ENCODE data around the gene EFNA2.
A peak's percentile ranks its signal among the peaks of the same experiment; 100 is the strongest.

EFNA2 gene

DNA sequence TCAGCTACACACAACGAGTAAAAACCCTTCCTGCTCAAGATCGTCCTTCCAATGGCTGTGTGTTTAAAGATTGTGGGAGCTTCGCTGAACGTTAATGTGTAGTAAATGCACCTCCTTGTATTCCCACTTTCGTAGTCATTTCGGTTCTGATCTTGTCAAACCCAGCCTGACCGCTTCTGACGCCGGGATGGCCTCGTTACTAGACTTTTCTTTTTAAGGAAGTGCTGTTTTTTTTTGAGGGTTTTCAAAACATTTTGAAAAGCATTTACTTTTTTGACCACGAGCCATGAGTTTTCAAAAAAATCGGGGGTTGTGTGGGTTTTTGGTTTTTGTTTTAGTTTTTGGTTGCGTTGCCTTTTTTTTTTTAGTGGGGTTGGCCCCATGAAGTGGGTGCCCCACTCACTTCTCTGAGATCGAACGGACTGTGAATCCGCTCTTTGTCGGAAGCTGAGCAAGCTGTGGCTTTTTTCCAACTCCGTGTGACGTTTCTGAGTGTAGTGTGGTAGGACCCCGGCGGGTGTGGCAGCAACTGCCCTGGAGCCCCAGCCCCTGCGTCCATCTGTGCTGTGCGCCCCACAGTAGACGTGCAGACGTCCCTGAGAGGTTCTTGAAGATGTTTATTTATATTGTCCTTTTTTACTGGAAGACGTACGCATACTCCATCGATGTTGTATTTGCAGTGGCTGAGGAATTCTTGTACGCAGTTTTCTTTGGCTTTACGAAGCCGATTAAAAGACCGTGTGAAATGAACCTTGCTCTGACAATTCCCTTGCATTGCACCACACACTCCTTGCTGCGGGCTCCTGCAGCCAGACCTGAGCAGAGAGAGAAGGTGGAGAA is 13.0 kb upstream of the EFNA2 start:
- Histone ChIP-seq H3K9ac (ENCODE audit: low read length) (peak overlapping the region; percentile 47), H3K4me3 (ENCODE audit: low read length) (no peak overlapping the region), H3K9me3 (ENCODE audit: control insufficient read depth, low read length) (no peaks in the 10 kb centered on the region), H3K27me3 (ENCODE audit: control insufficient read depth, insufficient read depth, low read length) (no peaks in the 10 kb centered on the region), H3K4me1 (ENCODE audit: control insufficient read depth, insufficient read depth, low read length) (peaks cover 79% of the 10 kb centered on the region), H3K36me3 (ENCODE audit: control insufficient read depth, insufficient read depth, low read length) (peaks cover 40% of the 10 kb centered on the region)

DNA sequence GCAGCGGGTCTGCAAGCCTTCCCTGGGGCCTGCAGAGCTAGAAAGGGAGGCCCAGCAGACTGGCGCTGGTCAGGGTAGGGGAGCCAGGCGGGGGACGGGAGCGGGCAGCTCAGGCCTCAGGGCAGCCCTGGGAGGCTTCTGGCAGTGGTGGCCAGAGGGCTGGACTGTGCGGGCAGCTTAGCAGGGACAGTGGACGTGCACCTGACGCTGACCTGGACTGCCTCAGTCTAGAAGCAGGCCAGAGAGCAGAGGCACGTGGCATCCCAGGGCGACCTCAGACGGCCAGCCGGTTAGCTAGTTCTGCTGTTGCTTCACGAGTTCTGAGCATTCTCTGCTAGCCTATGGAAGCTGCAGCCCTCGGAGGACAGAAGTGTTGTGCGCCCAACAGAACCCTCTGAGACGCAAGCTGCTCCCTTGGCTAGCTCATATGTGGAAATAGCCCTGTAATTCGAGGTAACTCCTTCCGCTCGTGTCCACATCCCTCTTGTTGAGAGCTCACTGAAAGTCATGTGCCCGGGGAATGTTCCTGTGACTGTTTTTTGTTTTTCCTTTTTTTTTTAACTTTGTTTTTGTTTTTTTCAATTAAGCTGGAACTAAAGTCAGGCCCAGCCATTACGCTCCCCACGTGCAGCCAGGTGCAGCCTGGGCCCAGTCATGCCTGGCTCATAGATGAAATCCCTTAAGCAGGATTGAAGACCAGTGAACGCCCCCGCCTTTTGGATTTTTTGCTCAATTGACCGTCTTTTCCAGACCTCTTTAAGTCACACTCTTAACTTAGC is 12.2 kb upstream of the EFNA2 start:
- Histone ChIP-seq H3K9ac (ENCODE audit: low read length) (no peak overlapping the region), H3K9me3 (ENCODE audit: control insufficient read depth, low read length) (no peaks in the 10 kb centered on the region), H3K27me3 (ENCODE audit: control insufficient read depth, insufficient read depth, low read length) (no peaks in the 10 kb centered on the region), H3K4me1 (ENCODE audit: control insufficient read depth, insufficient read depth, low read length) (peaks cover 71% of the 10 kb centered on the region), H3K4me3 (ENCODE audit: low read length) (no peak overlapping the region), H3K36me3 (ENCODE audit: control insufficient read depth, insufficient read depth, low read length) (peaks cover 40% of the 10 kb centered on the region)

DNA sequence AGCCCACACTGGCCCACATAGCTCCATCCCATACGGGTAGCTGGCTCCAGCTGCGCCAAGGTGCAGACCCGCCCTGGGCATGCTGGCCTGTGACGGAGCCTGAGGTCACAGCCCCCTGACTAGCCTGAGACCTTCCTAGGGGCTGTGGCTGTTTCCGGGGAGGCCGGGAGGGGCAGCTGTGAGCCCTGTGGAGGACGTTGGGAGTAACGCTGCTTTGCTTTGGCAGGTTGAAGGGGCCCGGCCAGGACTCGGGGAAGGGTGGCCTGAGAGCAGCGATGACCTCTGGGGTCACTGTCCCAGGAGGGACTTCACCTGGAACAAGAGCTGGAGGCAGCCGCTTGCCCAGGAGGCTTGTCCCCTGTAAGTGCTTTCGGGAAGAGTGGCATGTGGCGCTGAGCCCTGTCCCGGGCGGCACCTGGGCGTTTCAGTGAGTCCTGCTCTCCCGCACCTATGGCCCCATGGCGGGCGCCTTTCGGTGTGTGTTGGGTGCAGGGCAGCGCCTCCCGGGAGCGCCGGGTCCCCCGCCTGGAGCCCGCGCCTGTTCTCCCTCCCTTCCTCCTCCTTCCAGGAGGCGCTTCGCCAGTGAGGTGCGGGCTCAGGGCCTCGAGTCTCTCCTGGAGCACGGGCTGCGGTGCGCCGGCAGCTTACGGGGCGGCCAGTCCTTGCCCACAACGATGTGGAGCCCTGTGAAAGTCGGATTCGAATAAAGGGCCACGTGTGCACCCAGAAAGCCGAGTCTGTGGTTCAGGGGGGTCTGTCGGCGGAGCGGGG is 11.4 kb upstream of the EFNA2 start:
- H3K27me3 ChIP-seq (ENCODE audit: control insufficient read depth, insufficient read depth, low read length) = no peaks in the 10 kb centered on the region
- no peaks in the 10 kb centered on the region for H3K9me3 ChIP-seq (ENCODE audit: control insufficient read depth, low read length)
- H3K4me1 ChIP-seq (ENCODE audit: control insufficient read depth, insufficient read depth, low read length) = peaks cover 67% of the 10 kb centered on the region
- no peak overlapping the region for H3K4me3 ChIP-seq (ENCODE audit: low read length)
- peak overlapping the region; percentile 78 for H3K9ac ChIP-seq (ENCODE audit: low read length)
- H3K36me3 ChIP-seq (ENCODE audit: control insufficient read depth, insufficient read depth, low read length) = peaks cover 44% of the 10 kb centered on the region

- H3K4me3 ChIP-seq (ENCODE audit: low read length) = peak overlapping the region; percentile 14
- no peaks in the 10 kb centered on the region for H3K9me3 ChIP-seq (ENCODE audit: control insufficient read depth, low read length)
- peaks cover 44% of the 10 kb centered on the region for H3K36me3 ChIP-seq (ENCODE audit: control insufficient read depth, insufficient read depth, low read length)
- H3K9ac ChIP-seq (ENCODE audit: low read length) = peak overlapping the region; percentile 78
- H3K4me1 ChIP-seq (ENCODE audit: control insufficient read depth, insufficient read depth, low read length) = peaks cover 71% of the 10 kb centered on the region
- no peaks in the 10 kb centered on the region for H3K27me3 ChIP-seq (ENCODE audit: control insufficient read depth, insufficient read depth, low read length)
Observed at GRCh38 chr19:1274852-1275259, 10.8 kb upstream of the EFNA2 start.

GRCh38 chr19:1275260-1275975 is 10.3 kb upstream of the EFNA2 start, which contains the start of gene FAM174C:
Gene FAM174C (plus strand): TSS chr19:1275530. CDS start chr19:1275550, 20 bp downstream.
- H3K4me3 ChIP-seq (ENCODE audit: low read length) = peak within 1 kb of the TSS; percentile 36
- H3K9me3 ChIP-seq (ENCODE audit: control insufficient read depth, low read length) = no peaks in the 10 kb centered on the region
- H3K27me3 ChIP-seq (ENCODE audit: control insufficient read depth, insufficient read depth, low read length) = no peaks in the 10 kb centered on the region
- peak within 1 kb of the TSS; percentile 78 for H3K9ac ChIP-seq (ENCODE audit: low read length)
- peaks cover 44% of the 10 kb centered on the region for H3K36me3 ChIP-seq (ENCODE audit: control insufficient read depth, insufficient read depth, low read length)
- H3K4me1 ChIP-seq (ENCODE audit: control insufficient read depth, insufficient read depth, low read length) = peaks cover 70% of the 10 kb centered on the region

- Histone ChIP-seq H3K27me3 (ENCODE audit: control insufficient read depth, insufficient read depth, low read length) (no peaks in the 10 kb centered on the region), H3K9ac (ENCODE audit: low read length) (peak overlapping the region; percentile 78), H3K4me3 (ENCODE audit: low read length) (peak overlapping the region; percentile 36), H3K4me1 (ENCODE audit: control insufficient read depth, insufficient read depth, low read length) (peaks cover 63% of the 10 kb centered on the region), H3K36me3 (ENCODE audit: control insufficient read depth, insufficient read depth, low read length) (peaks cover 41% of the 10 kb centered on the region), H3K9me3 (ENCODE audit: control insufficient read depth, low read length) (no peaks in the 10 kb centered on the region)
Observed at GRCh38 chr19:1275976-1276627, 9.6 kb upstream of the EFNA2 start.

GRCh38 chr19:1276628-1277022 is 9.0 kb upstream of the EFNA2 start:
- no peak overlapping the region for H3K4me3 ChIP-seq (ENCODE audit: low read length)
- peak overlapping the region; percentile 78 for H3K9ac ChIP-seq (ENCODE audit: low read length)
- peaks cover 36% of the 10 kb centered on the region for H3K36me3 ChIP-seq (ENCODE audit: control insufficient read depth, insufficient read depth, low read length)
- H3K4me1 ChIP-seq (ENCODE audit: control insufficient read depth, insufficient read depth, low read length) = peaks cover 58% of the 10 kb centered on the region
- H3K27me3 ChIP-seq (ENCODE audit: control insufficient read depth, insufficient read depth, low read length) = no peaks in the 10 kb centered on the region
- no peaks in the 10 kb centered on the region for H3K9me3 ChIP-seq (ENCODE audit: control insufficient read depth, low read length)

DNA sequence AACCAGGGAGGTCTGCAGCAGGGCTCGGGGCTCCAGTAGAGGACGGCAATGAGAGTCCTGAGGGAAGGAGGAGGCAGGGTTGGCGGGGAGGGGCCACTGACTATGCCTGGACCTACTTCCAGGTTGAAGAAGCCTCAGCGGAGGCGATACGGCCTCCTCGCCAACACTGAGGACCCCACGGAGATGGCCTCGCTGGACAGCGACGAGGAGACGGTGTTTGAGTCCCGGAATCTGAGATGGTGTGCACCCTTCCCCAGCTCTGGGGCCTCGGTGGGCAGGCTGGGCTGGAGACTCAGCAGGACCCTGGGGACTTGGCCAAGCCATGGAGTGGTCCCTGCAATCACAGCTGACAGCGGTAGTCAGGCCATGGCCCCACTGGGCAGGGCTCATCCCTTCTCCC is 8.6 kb upstream of the EFNA2 start:
- peak overlapping the region; percentile 78 for H3K9ac ChIP-seq (ENCODE audit: low read length)
- peaks cover 53% of the 10 kb centered on the region for H3K4me1 ChIP-seq (ENCODE audit: control insufficient read depth, insufficient read depth, low read length)
- no peak overlapping the region for H3K4me3 ChIP-seq (ENCODE audit: low read length)
- no peaks in the 10 kb centered on the region for H3K27me3 ChIP-seq (ENCODE audit: control insufficient read depth, insufficient read depth, low read length)
- H3K9me3 ChIP-seq (ENCODE audit: control insufficient read depth, low read length) = no peaks in the 10 kb centered on the region
- H3K36me3 ChIP-seq (ENCODE audit: control insufficient read depth, insufficient read depth, low read length) = peaks cover 31% of the 10 kb centered on the region

GRCh38 chr19:1278074-1278473 is 7.6 kb upstream of the EFNA2 start:
- Histone ChIP-seq H3K4me3 (ENCODE audit: low read length) (no peak overlapping the region), H3K9ac (ENCODE audit: low read length) (no peak overlapping the region), H3K4me1 (ENCODE audit: control insufficient read depth, insufficient read depth, low read length) (peaks cover 47% of the 10 kb centered on the region), H3K9me3 (ENCODE audit: control insufficient read depth, low read length) (no peaks in the 10 kb centered on the region), H3K27me3 (ENCODE audit: control insufficient read depth, insufficient read depth, low read length) (no peaks in the 10 kb centered on the region), H3K36me3 (ENCODE audit: control insufficient read depth, insufficient read depth, low read length) (peaks cover 21% of the 10 kb centered on the region)

- H3K4me1 ChIP-seq (ENCODE audit: control insufficient read depth, insufficient read depth, low read length) = peaks cover 48% of the 10 kb centered on the region
- H3K9me3 ChIP-seq (ENCODE audit: control insufficient read depth, low read length) = no peaks in the 10 kb centered on the region
- no peaks in the 10 kb centered on the region for H3K27me3 ChIP-seq (ENCODE audit: control insufficient read depth, insufficient read depth, low read length)
- H3K36me3 ChIP-seq (ENCODE audit: control insufficient read depth, insufficient read depth, low read length) = peaks cover 12% of the 10 kb centered on the region
- H3K4me3 ChIP-seq (ENCODE audit: low read length) = no peak overlapping the region
- no peak overlapping the region for H3K9ac ChIP-seq (ENCODE audit: low read length)
Observed at GRCh38 chr19:1278713-1279660, 6.7 kb upstream of the EFNA2 start.
